Cardiac muscle cell (in vitro differentiated cells and primary cell): ENCODE results near the gene SPEG. TPM values are rescaled to one million over a fixed set of nuclear protein-coding genes. Genes with fewer than 3 reads are reported as not detected.
A peak's percentile ranks its signal among the peaks of the same experiment; 100 is the strongest.

Source experiments
- DNase-seq, 2 donors: peaks; one replicate each; pipeline versions ENCODE4 v3.0.0 to v3.0.0-alpha.2; 2010 to 2017; ENCODE audit warnings: low read depth in 1 of 2, low spot score in 1 of 2
- H3K27ac ChIP-seq: fragments of 200-600 bp; sonication (generic); 2 replicates; pipeline ENCODE4 v1.5.1; 2016
- H3K27me3 ChIP-seq: fragments of 200-600 bp; sonication (generic); 2 replicates; pipeline ENCODE4 v1.6.0; 2016; ENCODE audit warnings: control low read depth
- H3K36me3 ChIP-seq: fragments of 200-600 bp; sonication (generic); 2 replicates; pipeline ENCODE4 v1.5.1; 2016; ENCODE audit warnings: control low read depth
- H3K4me1 ChIP-seq: fragments of 200-600 bp; sonication (generic); 2 replicates; pipeline ENCODE4 v1.8.1; 2017; ENCODE audit warnings: low read depth, mild to moderate bottlenecking, mixed run types
- H3K4me3 ChIP-seq: fragments of 200-600 bp; sonication (generic); 2 replicates; pipeline ENCODE4 v1.5.1; 2016; ENCODE audit warnings: mild to moderate bottlenecking
- H3K9me3 ChIP-seq: fragments of 200-600 bp; sonication (generic); 2 replicates; pipeline ENCODE4 v1.5.1; 2017; ENCODE audit warnings: low read depth, mild to moderate bottlenecking, control low read depth
- CTCF ChIP-seq: IDR thresholded peaks from 2 replicates; pipeline ENCODE4 v1.5.1; 2012; ENCODE audit warnings: low read depth, mild to moderate bottlenecking, low read length
- polyA plus RNA-seq: library from polyadenylated mRNA; unstranded; fragments of >200 nt; fragmentation: Nextera tagmentation; extraction: Ambion mirVana; gene quantifications from 2 replicates; pipeline ENCODE4 v1.2.1, GENCODE V29; 2016
- total RNA-seq: library from RNA; depleted of rRNA; stranded (reverse); fragments of >200 nt; gene quantifications from 2 replicates; pipeline ENCODE4 v1.2.3, GENCODE V29; 2016

Gene SPEG
- total and polyA plus RNA-seq, 2 experiments from 2014 or later: 188 to 292 TPM

- H3K9me3 ChIP-seq: no peaks in the 10 kb centered on the region
- H3K27ac ChIP-seq: no peak overlapping the region
- peaks cover 15% of the 10 kb centered on the region for H3K4me1 ChIP-seq
- TF ChIP-seq CTCF: peak; percentile 6
- peaks cover 34% of the 10 kb centered on the region for H3K36me3 ChIP-seq
- no peaks in the 10 kb centered on the region for H3K27me3 ChIP-seq
- H3K4me3 ChIP-seq: no peak overlapping the region
- no peak for DNase-seq
Observed at GRCh38 chr2:219490186-219490585, 55.5 kb downstream of the SPEG start.

- peaks cover 34% of the 10 kb centered on the region for H3K36me3 ChIP-seq
- DNase-seq: no peak
- no peak for TF ChIP-seq CTCF
- H3K9me3 ChIP-seq: no peaks in the 10 kb centered on the region
- H3K27ac ChIP-seq: peak overlapping the region; percentile 10
- H3K27me3 ChIP-seq: no peaks in the 10 kb centered on the region
- H3K4me3 ChIP-seq: no peak overlapping the region
- H3K4me1 ChIP-seq: peaks cover 14% of the 10 kb centered on the region
Observed at GRCh38 chr2:219490600-219491130, 56.0 kb downstream of the SPEG start.

GRCh38 chr2:219491278-219491963 lies 56.8 kb downstream of the SPEG start:
- Histone ChIP-seq H3K27me3 (no peaks in the 10 kb centered on the region), H3K4me3 (no peak overlapping the region), H3K27ac (peak overlapping the region; percentile 10), H3K9me3 (no peaks in the 10 kb centered on the region), H3K4me1 (peaks cover 15% of the 10 kb centered on the region), H3K36me3 (peaks cover 34% of the 10 kb centered on the region)
- no peak for TF ChIP-seq CTCF
- DNase-seq: no peak

GRCh38 chr2:219492575-219492974 lies 57.9 kb downstream of the SPEG start:
- Histone ChIP-seq H3K27me3 (peaks cover 8% of the 10 kb centered on the region), H3K9me3 (no peaks in the 10 kb centered on the region)

GRCh38 chr2:219493086-219493485 lies 58.4 kb downstream of the SPEG start:
- H3K27ac ChIP-seq: peak overlapping the region; percentile 6
- no peak for TF ChIP-seq CTCF
- no peak overlapping the region for H3K4me3 ChIP-seq
- H3K9me3 ChIP-seq: no peaks in the 10 kb centered on the region
- no peak for DNase-seq
- H3K4me1 ChIP-seq: peaks cover 16% of the 10 kb centered on the region
- peaks cover 34% of the 10 kb centered on the region for H3K36me3 ChIP-seq
- H3K27me3 ChIP-seq: peaks cover 8% of the 10 kb centered on the region

More at GRCh38 chr2:219492575-219492974, 57.9 kb downstream of the SPEG start:
- Histone ChIP-seq H3K36me3 (peaks cover 34% of the 10 kb centered on the region), H3K27ac (peak overlapping the region; percentile 6), H3K4me1 (peaks cover 16% of the 10 kb centered on the region), H3K4me3 (no peak overlapping the region)
- no peak for TF ChIP-seq CTCF
- no peak for DNase-seq
